ENCODE results near the gene MAPKAPK5. TPM values are rescaled to one million over a fixed set of nuclear protein-coding genes. Genes with fewer than 3 reads are reported as not detected.

The MAPKAPK5 gene
- total and polyA plus RNA-seq, 10 of the 15 experiments (the other 5 are each of a cell fraction or from before 2014, with no cell fraction given) = 12.6 to 54.3 (median 41.5) TPM

DNA sequence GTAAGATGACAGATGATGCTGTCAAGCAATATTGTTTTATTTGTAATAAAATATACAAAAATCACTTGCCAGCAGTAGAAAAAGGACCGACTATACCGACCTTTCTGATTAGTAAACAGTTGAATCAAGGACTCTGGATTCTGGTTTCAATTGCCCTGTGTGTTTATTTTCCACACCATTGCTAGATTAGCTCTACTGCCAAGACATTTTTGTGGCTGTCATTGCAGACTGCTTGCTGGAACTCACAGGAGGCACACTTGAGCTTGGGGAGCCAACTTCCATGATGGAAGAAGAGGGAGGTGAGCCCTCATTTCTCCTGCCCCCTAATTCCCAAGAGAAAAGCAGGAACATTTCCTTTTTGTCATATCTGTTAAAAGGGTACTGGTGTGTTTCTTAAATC lies 51.3 kb downstream of the MAPKAPK5 start (continued):
- TF ChIP-seq, protein P1, sequence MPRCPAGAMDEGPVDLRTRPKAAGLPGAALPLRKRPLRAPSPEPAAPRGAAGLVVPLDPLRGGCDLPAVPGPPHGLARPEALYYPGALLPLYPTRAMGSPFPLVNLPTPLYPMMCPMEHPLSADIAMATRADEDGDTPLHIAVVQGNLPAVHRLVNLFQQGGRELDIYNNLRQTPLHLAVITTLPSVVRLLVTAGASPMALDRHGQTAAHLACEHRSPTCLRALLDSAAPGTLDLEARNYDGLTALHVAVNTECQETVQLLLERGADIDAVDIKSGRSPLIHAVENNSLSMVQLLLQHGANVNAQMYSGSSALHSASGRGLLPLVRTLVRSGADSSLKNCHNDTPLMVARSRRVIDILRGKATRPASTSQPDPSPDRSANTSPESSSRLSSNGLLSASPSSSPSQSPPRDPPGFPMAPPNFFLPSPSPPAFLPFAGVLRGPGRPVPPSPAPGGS (IDR thresholded peaks at IDR 0.05; ENCODE audit: borderline replicate concordance, insufficient read depth, low read depth, low read length, poor library complexity, severe bottlenecking) = no peak
- no peak for TF ChIP-seq NR2F1 (conservative IDR thresholded peaks at IDR 0.05)

DNA sequence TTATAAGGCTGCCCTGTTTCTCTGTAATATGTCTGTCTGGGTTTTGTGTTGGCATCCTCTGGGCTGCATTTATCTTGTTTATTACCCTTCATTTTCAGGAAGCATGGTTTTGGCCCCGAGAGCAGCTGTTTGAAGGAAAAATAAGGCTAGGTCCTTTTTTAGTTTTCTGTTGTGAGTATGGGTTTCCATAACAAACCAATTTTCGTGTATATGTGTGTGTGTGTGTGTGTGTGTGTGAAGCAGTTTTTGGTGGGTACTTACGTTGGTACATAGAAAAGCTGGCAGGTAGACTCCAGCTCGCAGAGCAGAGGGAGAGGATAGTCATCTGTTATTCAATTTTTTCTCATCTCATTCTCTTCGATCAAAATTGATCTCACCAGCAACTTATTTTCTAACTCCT lies 52.5 kb downstream of the MAPKAPK5 start:
- Histone ChIP-seq H3K9me3 (replicated peaks; ENCODE audit: control insufficient read depth, insufficient read depth, low read length) (no peaks in the 10 kb centered on the region), H3K27me3 (replicated peaks in 1 of 2; ENCODE audit: control insufficient read depth in 2 of 2, insufficient read depth in 2 of 2, low read length in 1 of 2) (no peaks in the 10 kb centered on the region), H4K20me1 (ENCODE audit: control insufficient read depth, insufficient read depth) (no peaks in the 10 kb centered on the region), H3K79me2 (ENCODE audit: control insufficient read depth, insufficient read depth, low read length) (no peaks in the 10 kb centered on the region), H3K4me2 (ENCODE audit: control insufficient read depth, insufficient read depth) (no peak overlapping the region), H3K9ac (ENCODE audit: control insufficient read depth, insufficient read depth, low read length) (no peak overlapping the region), H3K27ac (ENCODE audit: control insufficient read depth, insufficient read depth) (no peak overlapping the region), H3K4me1 (ENCODE audit: control insufficient read depth, insufficient read depth, low read length) (no peaks in the 10 kb centered on the region), H3K4me3 (no peak overlapping the region), H2AFZ (ENCODE audit: control insufficient read depth, low read depth, low read length) (no peak overlapping the region), H3K36me3 (ENCODE audit: control insufficient read depth in 2 of 2, insufficient read depth in 2 of 2, low read length in 1 of 2) (peaks cover 6 to 9% of the 10 kb centered on the region in 2 experiments)
- FAIRE-seq = no peak
- no TSS peak for BruUV-seq (replicated peaks)
- WGBS (ENCODE audit: insufficient coverage, insufficient replicate concordance, low lambda C conversion rate, missing lambda C conversion rate) = 82% methylated on average over 5 of the region's 5 CpGs
- ChIA-PET RAD21 (ENCODE audit: unreplicated experiment) (no interaction called here), SMC1A (ENCODE audit: uncharacterized antibody, unreplicated experiment) (no interaction called here), CTCF (interaction anchor here (0.5 kb wide), 1 partner anchor 42 kb away, joined by 4 read pairs; no protein-coding TSS in a partner anchor), POLR2A (interaction anchor here (1.0 kb wide), 1 partner anchor 9 kb away, joined by 3 read pairs; no protein-coding TSS in a partner anchor)
- TF ChIP-seq NFYB (IDR thresholded peaks at IDR 0.05; ENCODE audit: insufficient read depth, low read depth, low read length) = no peak
- TF ChIP-seq ZNF384 (IDR thresholded peaks at IDR 0.05; ENCODE audit: borderline replicate concordance, low read depth, low read length) = no peak
- no peak for TF ChIP-seq CHD4 (IDR thresholded peaks at IDR 0.05)
- TF ChIP-seq, protein P2, sequence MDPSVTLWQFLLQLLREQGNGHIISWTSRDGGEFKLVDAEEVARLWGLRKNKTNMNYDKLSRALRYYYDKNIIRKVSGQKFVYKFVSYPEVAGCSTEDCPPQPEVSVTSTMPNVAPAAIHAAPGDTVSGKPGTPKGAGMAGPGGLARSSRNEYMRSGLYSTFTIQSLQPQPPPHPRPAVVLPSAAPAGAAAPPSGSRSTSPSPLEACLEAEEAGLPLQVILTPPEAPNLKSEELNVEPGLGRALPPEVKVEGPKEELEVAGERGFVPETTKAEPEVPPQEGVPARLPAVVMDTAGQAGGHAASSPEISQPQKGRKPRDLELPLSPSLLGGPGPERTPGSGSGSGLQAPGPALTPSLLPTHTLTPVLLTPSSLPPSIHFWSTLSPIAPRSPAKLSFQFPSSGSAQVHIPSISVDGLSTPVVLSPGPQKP (IDR thresholded peaks at IDR 0.05; ENCODE audit: low read depth, low read length) = no peak
- TF ChIP-seq YY1 (IDR thresholded peaks at IDR 0.05; ENCODE audit: low read depth, low read length) = no peak
- no peak for TF ChIP-seq FOS (IDR thresholded peaks at IDR 0.05; ENCODE audit: borderline replicate concordance, extremely low read depth, insufficient read length)
- TF ChIP-seq, protein P3, sequence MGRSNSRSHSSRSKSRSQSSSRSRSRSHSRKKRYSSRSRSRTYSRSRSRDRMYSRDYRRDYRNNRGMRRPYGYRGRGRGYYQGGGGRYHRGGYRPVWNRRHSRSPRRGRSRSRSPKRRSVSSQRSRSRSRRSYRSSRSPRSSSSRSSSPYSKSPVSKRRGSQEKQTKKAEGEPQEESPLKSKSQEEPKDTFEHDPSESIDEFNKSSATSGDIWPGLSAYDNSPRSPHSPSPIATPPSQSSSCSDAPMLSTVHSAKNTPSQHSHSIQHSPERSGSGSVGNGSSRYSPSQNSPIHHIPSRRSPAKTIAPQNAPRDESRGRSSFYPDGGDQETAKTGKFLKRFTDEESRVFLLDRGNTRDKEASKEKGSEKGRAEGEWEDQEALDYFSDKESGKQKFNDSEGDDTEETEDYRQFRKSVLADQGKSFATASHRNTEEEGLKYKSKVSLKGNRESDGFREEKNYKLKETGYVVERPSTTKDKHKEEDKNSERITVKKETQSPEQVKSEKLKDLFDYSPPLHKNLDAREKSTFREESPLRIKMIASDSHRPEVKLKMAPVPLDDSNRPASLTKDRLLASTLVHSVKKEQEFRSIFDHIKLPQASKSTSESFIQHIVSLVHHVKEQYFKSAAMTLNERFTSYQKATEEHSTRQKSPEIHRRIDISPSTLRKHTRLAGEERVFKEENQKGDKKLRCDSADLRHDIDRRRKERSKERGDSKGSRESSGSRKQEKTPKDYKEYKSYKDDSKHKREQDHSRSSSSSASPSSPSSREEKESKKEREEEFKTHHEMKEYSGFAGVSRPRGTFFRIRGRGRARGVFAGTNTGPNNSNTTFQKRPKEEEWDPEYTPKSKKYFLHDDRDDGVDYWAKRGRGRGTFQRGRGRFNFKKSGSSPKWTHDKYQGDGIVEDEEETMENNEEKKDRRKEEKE (IDR thresholded peaks at IDR 0.05) = no peak
- no peak for TF ChIP-seq IKZF2 (IDR thresholded peaks at IDR 0.05)
- no peak for TF ChIP-seq PAX8 (IDR thresholded peaks at IDR 0.05)
- TF ChIP-seq, protein P4, sequence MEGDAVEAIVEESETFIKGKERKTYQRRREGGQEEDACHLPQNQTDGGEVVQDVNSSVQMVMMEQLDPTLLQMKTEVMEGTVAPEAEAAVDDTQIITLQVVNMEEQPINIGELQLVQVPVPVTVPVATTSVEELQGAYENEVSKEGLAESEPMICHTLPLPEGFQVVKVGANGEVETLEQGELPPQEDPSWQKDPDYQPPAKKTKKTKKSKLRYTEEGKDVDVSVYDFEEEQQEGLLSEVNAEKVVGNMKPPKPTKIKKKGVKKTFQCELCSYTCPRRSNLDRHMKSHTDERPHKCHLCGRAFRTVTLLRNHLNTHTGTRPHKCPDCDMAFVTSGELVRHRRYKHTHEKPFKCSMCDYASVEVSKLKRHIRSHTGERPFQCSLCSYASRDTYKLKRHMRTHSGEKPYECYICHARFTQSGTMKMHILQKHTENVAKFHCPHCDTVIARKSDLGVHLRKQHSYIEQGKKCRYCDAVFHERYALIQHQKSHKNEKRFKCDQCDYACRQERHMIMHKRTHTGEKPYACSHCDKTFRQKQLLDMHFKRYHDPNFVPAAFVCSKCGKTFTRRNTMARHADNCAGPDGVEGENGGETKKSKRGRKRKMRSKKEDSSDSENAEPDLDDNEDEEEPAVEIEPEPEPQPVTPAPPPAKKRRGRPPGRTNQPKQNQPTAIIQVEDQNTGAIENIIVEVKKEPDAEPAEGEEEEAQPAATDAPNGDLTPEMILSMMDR (IDR thresholded peaks at IDR 0.05 in 2 of 3, conservative IDR thresholded peaks at IDR 0.05 in 1 of 3; ENCODE audit: control insufficient read depth in 2 of 3, extremely low read depth in 1 of 3, insufficient read depth in 1 of 3, low read depth in 3 of 3, low read length in 3 of 3) = no peak
- no peak for TF ChIP-seq EZH2 (IDR thresholded peaks at IDR 0.05; ENCODE audit: borderline replicate concordance, control insufficient read depth, low read depth, low read length)
- TF ChIP-seq IKZF1 (conservative IDR thresholded peaks at IDR 0.05) = no peak
- TF ChIP-seq BRCA1 (IDR thresholded peaks at IDR 0.05; ENCODE audit: low read depth, low read length) = no peak
- no peak for ATAC-seq
- in situ Hi-C loops (cut with MboI) = no loop called here
- intact Hi-C loops (cut with micrococcal nuclease; ENCODE audit: unreplicated experiment) = no loop called here
- no peak for DNase-seq (ENCODE audit: low read depth, low spot score)
